HG03342 (cell line): ENCODE measurements around the gene CENPB.

Experiments
- ATAC-seq: cut with Tn5 transposase; IDR thresholded peaks from one replicate; pipeline ENCODE4 v1.9.1; 2021; ENCODE audit warnings: mild to moderate bottlenecking, moderate library complexity; ENCODE audit not compliant: unreplicated experiment

The CENPB gene

GRCh38 chr20:3751305-3751674 is 35.2 kb downstream of the CENPB start:
- ATAC-seq: no peak

- ATAC-seq: no peak
Observed at GRCh38 chr20:3749689-3750531, 36.6 kb downstream of the CENPB start.

GRCh38 chr20:3749087-3749688 is 37.4 kb downstream of the CENPB start:
- no peak for ATAC-seq

GRCh38 chr20:3748073-3748472 is 38.5 kb downstream of the CENPB start:
- ATAC-seq: no peak

- ATAC-seq: no peak
Observed at GRCh38 chr20:3747471-3747870, 39.1 kb downstream of the CENPB start.

GRCh38 chr20:3745686-3746173 is 40.8 kb downstream of the CENPB start:
- ATAC-seq: no peak

GRCh38 chr20:3744806-3745685 is 41.5 kb downstream of the CENPB start:
- no peak for ATAC-seq

- ATAC-seq: no peak
Observed at GRCh38 chr20:3744037-3744436, 42.5 kb downstream of the CENPB start.

GRCh38 chr20:3743251-3743650 is 43.3 kb downstream of the CENPB start:
- no peak for ATAC-seq

- ATAC-seq: no peak
Observed at GRCh38 chr20:3741836-3742458, 44.6 kb downstream of the CENPB start.

GRCh38 chr20:3740615-3741301 is 45.8 kb downstream of the CENPB start:
- ATAC-seq: no peak

GRCh38 chr20:3739926-3740451 is 46.6 kb downstream of the CENPB start:
- no peak for ATAC-seq

- no peak for ATAC-seq
Observed at GRCh38 chr20:3739054-3739925, 47.2 kb downstream of the CENPB start.

GRCh38 chr20:3738111-3739053 is 48.2 kb downstream of the CENPB start:
- ATAC-seq: no peak

GRCh38 chr20:3735768-3736167 is 50.8 kb downstream of the CENPB start:
- ATAC-seq: no peak

- no peak for ATAC-seq
Observed at GRCh38 chr20:3734111-3734843, 52.3 kb downstream of the CENPB start.
